Nasal cavity respiratory epithelium epithelial cell of viscerocranial mucosa (primary cell): Measurements from ENCODE around the gene KIF3A. TPM values are rescaled to one million over a fixed set of nuclear protein-coding genes. Genes with fewer than 3 reads are reported as not detected.

ENCODE experiments used
- total RNA-seq: library from RNA; depleted of rRNA; stranded (reverse); fragments of >200 nt; gene quantifications from 2 replicates; pipeline ENCODE4 v1.2.3, GENCODE V29; 2014

The KIF3A gene
- 10.6 and 14.4 TPM in 2 replicates for total RNA-seq

GRCh38 chr5:132736853-132737833 lies at the start of gene KIF3A:
KIF3A (minus strand) TSS chr5:132737546; CDS start chr5:132737419, 127 bp downstream.

GRCh38 chr5:132777209-132778069 lies 40.1 kb upstream of the KIF3A start, which contains the start of gene SEPTIN8:
SEPTIN8 (minus strand) TSS chr5:132777239; CDS start chr5:132777137, 102 bp downstream.

DNA sequence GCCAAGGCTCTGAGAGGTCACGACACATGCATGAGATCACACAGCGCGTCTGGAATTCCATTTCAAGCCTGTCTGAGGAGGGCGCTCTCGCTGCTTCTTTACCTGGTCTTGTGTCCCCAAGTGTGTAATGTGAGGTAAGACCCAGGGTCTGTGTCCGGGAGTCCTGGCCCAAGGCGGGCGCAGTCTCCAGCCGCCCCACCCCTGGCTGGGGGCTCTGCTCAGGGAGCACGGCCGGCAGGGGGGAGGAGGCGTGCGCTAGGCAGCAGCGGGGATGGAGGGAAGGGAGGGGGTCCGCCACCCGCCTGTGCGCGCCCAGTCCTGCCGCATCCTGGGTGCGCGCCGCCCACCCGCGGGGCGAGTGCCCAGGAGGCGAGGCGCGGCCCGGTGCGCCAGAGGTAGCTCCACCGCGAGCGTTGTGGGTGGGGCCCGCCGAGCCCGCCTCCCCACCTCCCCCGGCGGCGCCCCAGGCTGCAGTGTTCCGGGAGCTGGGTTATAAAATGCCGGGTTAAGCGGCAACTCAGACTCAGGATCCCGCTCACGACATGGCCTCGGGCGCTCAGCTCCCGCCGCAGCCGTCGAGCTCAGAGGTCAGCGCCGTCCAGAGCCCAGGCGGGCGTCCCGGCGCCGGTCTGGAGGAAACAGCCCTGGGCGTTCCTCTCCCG lies 9.7 kb upstream of the KIF3A start, which contains the start of gene CCNI2:
Gene CCNI2, plus strand, starts transcription at position 473 of the 662 bp plus-strand sequence. Its CDS starts 70 bp downstream, at position 543.

DNA sequence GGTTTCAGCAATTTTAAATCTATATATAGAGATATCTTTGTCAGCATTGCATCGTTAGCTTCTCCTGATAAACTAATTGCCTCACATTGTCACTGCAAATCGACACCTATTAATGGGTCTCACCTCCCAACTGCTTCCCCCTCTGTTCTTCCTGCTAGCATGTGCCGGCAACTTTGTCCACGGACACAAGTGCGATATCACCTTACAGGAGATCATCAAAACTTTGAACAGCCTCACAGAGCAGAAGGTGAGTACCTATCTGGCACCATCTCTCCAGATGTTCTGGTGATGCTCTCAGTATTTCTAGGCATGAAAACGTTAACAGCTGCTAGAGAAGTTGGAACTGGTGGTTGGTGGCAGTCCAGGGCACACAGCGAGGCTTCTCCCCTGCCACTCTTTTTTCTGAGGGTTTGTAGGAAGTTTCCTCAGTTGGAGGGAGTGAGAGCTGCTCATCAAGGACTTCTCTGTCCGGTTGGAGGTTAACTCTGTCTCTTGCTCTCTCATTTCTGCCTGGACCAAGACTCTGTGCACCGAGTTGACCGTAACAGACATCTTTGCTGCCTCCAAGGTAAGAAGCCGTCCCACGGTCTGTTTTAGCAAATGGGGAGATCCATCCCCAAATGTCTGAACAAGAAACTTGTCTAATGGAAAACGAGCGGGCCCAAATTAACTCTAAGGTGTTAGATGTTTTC lies 63.3 kb downstream of the KIF3A start, which contains the start of gene IL4:
Gene IL4, plus strand, starts transcription at position 51 of the 692 bp plus-strand sequence. Its CDS starts 62 bp downstream, at position 113.

GRCh38 chr5:132657676-132658380 lies 79.5 kb downstream of the KIF3A start, which contains the start of gene IL13:
IL13 (plus strand) TSS chr5:132658173; CDS start chr5:132658187, 14 bp downstream.

Other genes with a start within 250 kb of the KIF3A start
- 5.1 and 23.5 TPM in 2 replicates for gene IRF1, start 246.8 kb downstream of the KIF3A start, total RNA-seq
- not detected in 2 replicates for gene IL5, start 194.0 kb downstream of the KIF3A start, total RNA-seq
- 39.3 and 86.1 TPM in 2 replicates for gene RAD50, start 180.6 kb downstream of the KIF3A start, total RNA-seq
- not detected in 2 replicates for gene IL13, start 79.4 kb downstream of the KIF3A start, total RNA-seq
- gene IL4, start 63.6 kb downstream of the KIF3A start, total RNA-seq, result not detected in 2 replicates
- 0.28 TPM in 1 of 2 replicates, not detected in the other for gene CCNI2, start 9.9 kb upstream of the KIF3A start, total RNA-seq
- 20.5 and 43.4 TPM in 2 replicates for gene SEPTIN8, start 39.7 kb upstream of the KIF3A start, total RNA-seq
- not detected in 2 replicates for gene SOWAHA, start 75.8 kb upstream of the KIF3A start, total RNA-seq
- 0.68 and 3.1 TPM in 2 replicates for gene SHROOM1, start 93.1 kb upstream of the KIF3A start, total RNA-seq
- 0.34 and 0.57 TPM in 2 replicates for gene GDF9, start 128.9 kb upstream of the KIF3A start, total RNA-seq
- 67.3 and 107 TPM in 2 replicates for gene UQCRQ, start 129.1 kb upstream of the KIF3A start, total RNA-seq
- gene LEAP2, start 136.1 kb upstream of the KIF3A start, total RNA-seq, result under 0.01 and 0.28 TPM in 2 replicates
- 49.6 and 94.7 TPM in 2 replicates for gene AFF4, start 226.1 kb upstream of the KIF3A start, total RNA-seq